Measurements from ENCODE around the gene TPM4.

Gene TPM4

DNA sequence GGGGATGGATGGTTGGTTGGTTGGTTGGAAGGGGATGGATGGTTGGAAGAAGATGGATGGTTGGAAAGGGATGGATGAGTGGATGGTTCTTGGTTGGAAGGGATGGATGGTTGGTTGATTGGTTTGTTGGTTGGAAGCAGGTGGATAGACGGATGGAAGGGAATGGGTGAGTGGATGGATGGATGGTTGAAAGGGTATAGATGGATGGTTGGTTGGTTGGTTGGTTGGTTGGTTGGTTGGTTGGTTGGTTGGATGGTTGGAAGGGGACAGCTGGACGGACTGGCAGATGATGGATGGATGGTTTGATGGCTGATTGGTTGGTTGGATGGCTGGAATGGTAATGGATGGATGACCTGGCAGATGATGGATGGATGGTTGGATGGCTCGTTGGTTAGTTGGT, 55.4 kb downstream of the TPM4 start:
- DNase-seq (ENCODE audit: low spot score): no peak

DNA sequence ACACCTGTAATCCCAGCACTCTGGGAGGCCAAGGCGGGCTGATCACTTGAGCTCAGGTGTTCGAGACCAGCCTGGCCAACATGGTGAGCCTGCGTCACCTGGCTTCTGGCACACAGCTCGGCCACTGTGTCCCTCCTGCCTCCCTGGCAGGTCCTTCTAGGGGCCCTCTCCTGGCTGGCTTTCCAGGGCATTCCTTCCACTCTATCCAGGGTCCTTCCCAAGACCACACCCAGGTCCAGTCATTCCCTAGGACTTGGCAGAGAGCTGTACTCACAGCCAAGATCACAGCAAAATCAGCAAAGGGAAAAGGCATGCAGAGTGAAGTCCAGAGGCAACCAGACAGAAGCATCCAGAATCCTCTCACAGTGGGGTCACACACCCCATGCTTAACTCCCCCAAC, 57.5 kb downstream of the TPM4 start:
- no peak for DNase-seq (ENCODE audit: low spot score)

DNA sequence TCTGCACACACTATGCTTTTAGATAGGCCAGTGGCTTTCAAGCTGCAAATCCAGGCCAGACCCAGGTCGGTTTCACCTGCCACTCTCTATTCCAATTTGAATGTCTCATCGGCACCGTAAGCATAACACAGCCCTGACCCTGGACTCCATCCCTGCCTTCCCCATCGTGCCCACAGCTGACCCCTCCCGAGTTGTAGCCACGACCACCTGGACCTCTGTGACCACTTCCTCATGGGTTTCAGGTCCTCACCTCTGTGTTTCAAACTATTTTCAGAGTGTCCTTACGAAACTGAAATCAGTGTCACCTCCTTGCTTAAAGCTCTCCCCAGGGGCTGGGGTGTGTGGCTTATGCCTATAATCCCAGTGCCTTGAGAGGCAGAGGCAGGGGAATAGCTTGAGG, 58.2 kb downstream of the TPM4 start:
- DNase-seq (ENCODE audit: low spot score): no peak

DNA sequence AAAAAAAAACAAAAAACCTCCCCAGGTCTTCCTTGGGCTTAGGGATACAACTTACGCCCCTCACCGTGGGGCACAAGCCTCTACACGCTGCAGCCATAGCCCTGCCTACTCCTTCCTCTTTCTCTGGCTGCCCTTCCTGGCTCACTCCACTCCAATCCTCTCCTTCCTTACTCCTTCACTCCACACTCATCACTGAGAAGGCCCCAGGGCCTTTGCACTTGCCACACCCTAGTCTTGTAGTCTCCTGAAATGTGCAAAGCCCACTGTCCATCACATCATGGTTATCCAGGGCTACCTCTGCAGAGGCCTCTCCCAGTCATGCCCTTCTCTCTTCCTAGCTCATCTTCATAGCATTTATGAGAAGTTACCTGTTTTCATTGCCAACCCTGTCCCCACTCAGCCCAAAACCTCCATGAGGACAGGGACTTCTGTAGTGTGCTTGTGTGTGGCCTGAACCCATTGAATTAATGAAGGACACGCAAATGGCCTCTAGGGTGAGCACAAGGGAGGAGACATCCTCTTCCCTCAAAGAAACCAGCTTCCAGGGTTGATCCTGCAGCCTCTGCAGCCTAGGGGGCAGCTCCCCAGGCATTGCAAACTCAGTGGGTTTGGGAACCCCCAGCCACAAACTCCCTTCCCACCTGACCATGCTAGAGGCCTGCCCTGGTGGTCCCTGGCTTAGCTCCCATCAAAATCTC, 59.3 kb downstream of the TPM4 start:
- no peak for DNase-seq (ENCODE audit: low spot score)

DNA sequence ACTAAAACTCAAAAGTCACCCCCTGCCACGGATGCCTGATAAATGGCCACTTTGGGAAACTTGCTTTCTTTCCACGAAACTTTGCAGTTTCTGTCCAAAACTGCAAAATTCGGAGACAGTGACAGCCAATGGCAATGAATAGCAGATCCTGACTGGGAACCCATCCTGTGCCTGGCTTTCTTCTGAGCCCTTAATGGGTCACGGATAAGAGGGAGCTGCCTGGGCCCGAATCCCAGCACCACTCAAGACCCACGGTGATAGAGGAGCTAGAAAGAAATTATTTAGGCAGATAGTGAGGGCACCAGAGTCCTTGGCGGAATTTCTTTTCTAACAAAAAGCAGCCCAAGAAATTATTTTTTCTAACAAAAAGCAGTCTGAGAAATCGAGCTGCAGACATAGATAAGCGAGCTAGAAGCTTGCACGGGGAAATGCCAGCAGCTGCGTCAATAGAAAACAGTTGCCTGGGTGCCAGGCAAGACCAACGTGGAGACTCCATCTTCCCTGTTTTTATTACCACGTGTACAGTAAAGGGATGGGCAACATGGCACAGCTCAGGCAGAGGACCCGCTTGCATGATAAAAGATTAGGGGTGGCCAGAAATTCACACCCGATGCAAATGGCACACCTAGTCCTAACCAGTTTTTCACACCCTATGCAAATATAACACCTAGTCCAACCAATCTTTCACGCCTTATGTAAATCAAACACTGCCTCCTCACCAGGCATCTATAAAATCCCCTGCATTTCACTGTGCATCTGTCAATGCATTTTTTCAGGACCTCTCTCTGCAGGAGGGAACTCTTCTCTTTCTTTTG, 60.1 kb downstream of the TPM4 start:
- no peak for DNase-seq (ENCODE audit: low spot score)

DNA sequence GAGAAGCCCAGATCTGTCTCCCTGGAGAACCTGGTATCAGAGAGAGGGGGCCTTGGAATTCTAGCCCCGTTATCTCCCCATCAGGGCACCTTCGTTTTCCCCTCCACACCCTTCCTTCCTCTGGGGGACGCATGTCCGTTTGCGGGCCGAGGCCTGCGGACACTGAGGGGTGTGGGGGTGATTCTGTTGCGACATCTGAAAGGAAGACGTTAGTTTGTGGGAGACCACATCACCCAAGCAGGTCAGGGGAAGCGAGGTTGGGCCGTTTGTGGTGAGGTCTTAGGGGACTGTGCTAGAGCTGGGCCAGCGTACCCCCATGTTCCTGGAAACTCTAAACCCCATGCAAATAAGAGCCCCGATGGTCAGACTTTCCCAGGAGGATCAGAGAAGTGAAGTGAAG, 63.5 kb downstream of the TPM4 start:
- DNase-seq (ENCODE audit: low spot score): no peak

DNA sequence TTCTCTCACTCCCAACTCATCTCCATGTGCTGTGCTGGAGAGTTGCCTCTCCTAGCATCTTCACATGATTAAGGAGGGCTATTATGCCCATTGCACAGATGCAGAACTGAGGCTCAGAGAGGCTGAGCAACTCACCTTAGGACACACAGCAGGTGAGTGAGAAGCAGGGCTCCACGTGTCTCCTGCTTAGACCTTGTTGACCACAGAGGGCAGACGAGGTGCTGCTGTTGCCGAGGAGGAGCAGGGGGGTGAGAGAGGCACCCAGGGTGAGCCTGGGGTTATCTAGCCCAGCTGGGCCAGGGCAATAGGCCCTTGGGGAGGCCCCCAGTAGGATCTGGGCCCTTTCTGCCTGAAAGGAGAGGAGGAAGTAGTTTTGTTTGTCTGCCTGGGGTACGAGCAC, 64.7 kb downstream of the TPM4 start:
- DNase-seq (ENCODE audit: low spot score): no peak

DNA sequence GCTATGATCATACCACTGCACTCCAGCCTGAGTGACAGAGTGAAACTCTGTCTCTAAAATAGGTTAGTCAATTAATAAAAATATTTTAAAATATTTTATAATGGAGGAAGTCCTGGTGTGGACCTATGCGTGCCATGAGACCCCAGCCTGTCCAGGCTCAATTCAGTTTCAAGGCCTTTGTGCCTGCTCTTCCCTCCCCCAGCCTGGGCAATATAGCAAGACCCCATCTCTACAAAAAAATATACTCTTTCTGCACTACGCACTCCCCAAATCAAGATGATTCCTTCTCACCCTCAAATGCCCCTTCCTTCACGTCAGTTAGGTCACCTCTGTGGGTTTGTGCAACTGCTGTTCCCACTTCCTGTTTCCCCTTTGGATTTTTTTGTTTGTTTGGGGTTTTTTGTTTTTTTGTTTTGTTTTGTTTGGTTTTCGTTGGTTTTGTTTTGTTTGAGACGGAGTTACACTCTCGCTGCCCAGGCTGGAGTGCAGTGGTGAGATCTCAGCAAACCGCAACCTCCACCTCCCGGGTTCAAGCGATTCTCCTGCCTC, 65.8 kb downstream of the TPM4 start:
- DNase-seq (ENCODE audit: low spot score): no peak

DNA sequence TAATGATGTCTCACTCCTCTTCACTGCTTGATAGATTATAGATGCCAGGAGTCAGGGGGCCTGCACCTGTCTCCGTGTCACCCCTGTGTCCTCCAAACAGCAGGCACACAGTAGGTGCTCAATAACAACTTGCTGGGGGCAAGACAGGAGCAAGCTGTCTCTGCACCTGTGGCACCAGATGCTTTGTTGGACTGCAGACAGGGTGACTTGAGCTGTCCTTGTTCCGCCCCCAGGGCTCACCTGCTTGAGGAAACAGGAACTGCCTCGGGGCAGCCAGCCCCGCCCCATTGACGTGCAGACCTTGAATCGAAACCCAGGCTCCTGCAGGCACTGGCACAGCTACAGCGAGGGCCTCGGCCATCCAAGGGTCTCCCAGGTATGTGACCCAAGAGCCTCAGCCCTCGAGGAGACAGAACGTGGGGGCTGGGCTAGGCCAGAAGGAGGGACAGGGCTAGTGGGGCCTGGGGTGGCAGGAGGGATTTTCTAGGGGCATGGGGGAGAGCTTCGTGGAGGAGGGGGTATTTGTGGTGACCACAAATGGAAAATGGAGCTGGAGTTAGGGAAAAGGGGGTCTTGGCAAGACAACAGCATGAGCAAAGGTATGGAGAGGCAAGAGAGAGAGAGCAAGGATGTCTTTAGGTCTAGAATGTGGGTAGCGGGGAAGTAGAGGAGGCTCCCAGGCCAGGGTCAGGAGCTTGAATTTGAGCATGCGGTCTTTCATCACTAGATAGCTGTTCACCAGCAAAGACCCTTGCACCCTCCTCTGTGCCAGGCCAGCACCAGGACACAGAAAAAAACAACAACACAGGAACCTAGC, 67.3 kb downstream of the TPM4 start, which contains the start of gene HSH2D:
Gene HSH2D, plus strand, starts transcription at position 287 of the 817 bp plus-strand sequence. CDS start 5,066 bp downstream, outside the sequence.
- peak; percentile 80 for DNase-seq (ENCODE audit: low spot score)

DNA sequence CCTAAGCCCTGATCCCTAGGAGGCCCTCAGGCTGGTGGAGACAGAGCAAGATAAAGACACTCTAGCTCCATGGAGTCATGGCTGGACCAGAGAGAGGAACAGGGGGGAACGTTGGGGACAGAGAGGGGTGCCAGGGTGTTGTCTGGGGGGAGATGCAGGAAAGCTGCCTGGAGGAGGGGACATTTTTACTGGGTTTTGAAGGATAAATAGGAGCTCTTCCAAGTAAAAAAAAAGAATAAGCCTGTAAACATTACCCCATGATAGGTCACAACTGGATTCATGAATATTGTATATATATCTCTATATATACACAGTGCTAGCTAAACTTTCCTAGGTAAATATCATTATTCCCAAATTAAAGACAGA, 67.9 kb downstream of the TPM4 start:
- DNase-seq (ENCODE audit: low spot score): no peak

DNA sequence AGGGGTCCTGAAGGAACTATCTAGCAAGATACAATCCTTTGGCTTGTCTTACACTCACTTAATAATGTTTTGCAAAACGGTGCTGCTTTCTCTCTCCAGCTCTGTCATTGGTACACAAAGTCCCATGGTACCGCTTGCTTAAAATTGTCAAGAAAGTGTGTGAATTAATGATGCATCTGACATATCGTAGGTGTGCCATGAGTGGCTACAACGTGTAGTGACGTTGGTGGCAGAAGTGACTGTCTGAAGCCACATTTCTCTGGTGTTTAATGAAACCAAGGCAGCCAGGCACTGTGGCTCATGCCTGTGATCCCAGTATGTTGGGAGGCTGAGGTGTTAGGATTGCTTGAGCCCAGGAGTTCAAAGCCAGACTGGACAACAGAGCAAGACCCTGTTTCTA, 69.8 kb downstream of the TPM4 start:
- DNase-seq (ENCODE audit: low spot score): no peak

DNA sequence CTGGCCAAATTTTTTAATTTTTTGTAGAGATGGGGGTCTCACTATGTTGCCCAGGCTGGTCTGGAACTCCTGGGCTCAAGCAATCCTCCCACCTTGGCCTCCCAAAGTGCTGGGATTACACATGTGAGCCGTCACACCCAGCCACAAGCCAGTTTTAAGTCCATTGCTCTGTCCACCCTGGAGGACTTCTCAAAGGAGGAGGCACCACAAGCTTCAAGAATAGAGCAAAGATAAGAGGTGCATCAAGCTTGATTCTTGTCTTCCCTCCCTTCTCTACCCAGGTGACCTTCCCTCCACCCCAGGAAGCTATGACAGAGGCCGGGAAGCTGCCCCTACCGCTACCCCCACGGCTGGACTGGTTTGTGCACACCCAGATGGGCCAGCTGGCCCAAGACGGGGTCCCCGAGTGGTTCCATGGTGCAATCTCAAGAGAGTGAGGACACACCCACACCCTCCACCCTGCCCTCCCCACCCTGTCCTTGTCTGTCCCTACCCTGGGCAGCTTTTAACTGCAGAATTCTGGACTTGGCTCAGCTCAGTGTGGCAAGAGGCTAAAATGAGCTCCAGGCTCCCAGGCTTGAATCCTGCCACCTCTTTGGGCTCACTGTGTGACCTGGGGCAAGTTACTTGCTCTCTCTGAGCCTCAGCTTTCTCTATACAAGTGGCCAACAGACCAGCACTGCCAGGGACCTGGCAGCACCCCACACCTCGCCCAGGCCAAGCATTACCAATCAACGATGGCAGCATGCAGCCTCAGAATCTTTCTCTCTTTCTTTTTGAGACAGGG, 72.3 kb downstream of the TPM4 start:
- no peak for DNase-seq (ENCODE audit: low spot score)
